Measurements from ENCODE around the gene C3orf20.

C3orf20 gene

GRCh38 chr3:14632442-14632930, 42.5 kb upstream of the C3orf20 start:
- no peak for ATAC-seq
- TF ChIP-seq ZNF565 (CRISPR knock-in tag; conservative IDR thresholded peaks at IDR 0.05; ENCODE audit: low read depth) (no peak), SNAI2 (CRISPR knock-in tag; IDR thresholded peaks at IDR 0.05) (no peak)

DNA sequence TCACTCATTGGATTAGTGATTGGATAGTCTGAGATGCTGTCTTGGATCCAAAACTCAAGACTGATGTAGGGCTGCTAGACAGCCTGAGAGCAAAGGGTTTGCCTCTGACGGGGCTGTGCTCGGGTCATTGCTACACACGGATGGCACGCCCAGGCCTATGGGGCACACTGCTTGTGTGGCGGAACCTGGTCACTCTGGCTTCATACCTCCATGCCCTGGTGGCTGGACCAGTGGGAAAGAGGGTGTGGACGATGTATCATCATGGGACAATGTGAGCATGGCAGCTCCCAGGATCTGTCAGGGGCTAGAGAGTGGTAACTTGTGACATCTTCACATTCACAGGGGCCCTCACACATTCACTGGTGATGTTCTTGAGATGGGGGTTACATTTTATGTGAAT, 41.5 kb upstream of the C3orf20 start:
- ATAC-seq: no peak
- TF ChIP-seq TOX (CRISPR knock-in tag; IDR thresholded peaks at IDR 0.05; ENCODE audit: borderline replicate concordance) (no peak), ZFP30 (CRISPR knock-in tag; IDR thresholded peaks at IDR 0.05) (no peak), PPARA (CRISPR knock-in tag; IDR thresholded peaks at IDR 0.05; ENCODE audit: borderline replicate concordance) (no peak)

GRCh38 chr3:14633819-14634424, 41.0 kb upstream of the C3orf20 start:
- TF ChIP-seq ISL1 (CRISPR knock-in tag; IDR thresholded peaks at IDR 0.05): no peak
- no peak for TF ChIP-seq TSHZ2 (CRISPR knock-in tag; IDR thresholded peaks at IDR 0.05)
- TF ChIP-seq CREB5 (CRISPR knock-in tag; IDR thresholded peaks at IDR 0.05; ENCODE audit: low read depth): no peak
- TF ChIP-seq GLIS3 (CRISPR knock-in tag; IDR thresholded peaks at IDR 0.05): no peak
- no peak for TF ChIP-seq ZNF8 (CRISPR knock-in tag; IDR thresholded peaks at IDR 0.05)
- no peak for TF ChIP-seq ZNF70 (CRISPR knock-in tag; IDR thresholded peaks at IDR 0.05)
- no peak for TF ChIP-seq ARNTL (CRISPR knock-in tag; IDR thresholded peaks at IDR 0.05; ENCODE audit: borderline replicate concordance, low read depth)
- no peak for TF ChIP-seq SNAI2 (CRISPR knock-in tag; IDR thresholded peaks at IDR 0.05)
- TF ChIP-seq RARB (CRISPR knock-in tag; IDR thresholded peaks at IDR 0.05): no peak
- TF ChIP-seq, protein P1, sequence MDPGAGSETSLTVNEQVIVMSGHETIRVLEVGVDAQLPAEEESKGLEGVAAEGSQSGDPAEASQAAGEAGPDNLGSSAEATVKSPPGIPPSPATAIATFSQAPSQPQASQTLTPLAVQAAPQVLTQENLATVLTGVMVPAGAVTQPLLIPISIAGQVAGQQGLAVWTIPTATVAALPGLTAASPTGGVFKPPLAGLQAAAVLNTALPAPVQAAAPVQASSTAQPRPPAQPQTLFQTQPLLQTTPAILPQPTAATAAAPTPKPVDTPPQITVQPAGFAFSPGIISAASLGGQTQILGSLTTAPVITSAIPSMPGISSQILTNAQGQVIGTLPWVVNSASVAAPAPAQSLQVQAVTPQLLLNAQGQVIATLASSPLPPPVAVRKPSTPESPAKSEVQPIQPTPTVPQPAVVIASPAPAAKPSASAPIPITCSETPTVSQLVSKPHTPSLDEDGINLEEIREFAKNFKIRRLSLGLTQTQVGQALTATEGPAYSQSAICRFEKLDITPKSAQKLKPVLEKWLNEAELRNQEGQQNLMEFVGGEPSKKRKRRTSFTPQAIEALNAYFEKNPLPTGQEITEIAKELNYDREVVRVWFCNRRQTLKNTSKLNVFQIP (CRISPR knock-in tag; IDR thresholded peaks at IDR 0.05; ENCODE audit: borderline replicate concordance, low read depth): no peak
- TF ChIP-seq CSDC2 (CRISPR knock-in tag; IDR thresholded peaks at IDR 0.05): no peak
- no peak for TF ChIP-seq BACH2 (CRISPR knock-in tag; IDR thresholded peaks at IDR 0.05; ENCODE audit: borderline replicate concordance)
- ATAC-seq: peak; percentile 93

DNA sequence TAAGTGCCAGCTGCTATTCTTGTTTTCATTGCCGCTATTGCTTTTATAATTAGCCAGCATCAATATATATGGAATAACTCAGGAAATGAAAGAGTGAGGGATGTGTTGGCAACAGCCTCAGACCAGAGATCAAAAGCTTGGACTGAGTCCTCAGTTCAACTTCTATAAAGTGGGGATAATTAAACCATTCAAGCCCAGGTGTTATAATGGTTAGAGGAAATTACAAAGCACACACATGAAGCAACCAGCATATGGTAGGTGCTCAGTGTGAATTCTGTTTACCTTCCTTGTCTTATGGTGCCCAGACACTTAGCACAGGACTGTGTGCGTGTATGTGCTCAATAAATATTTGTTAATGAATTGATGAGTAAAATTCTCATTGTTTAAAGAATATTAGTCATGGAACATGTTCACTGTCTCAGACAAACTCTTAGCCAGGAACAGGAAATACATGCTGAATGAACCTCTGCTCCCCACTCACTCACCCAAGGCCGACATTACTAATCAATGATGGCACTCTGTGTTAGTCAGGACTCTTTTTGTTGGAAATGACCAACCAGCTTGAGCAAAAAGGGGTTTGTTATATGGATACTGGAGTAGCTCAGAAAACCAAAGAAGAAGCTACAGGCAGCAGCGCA, 40.1 kb upstream of the C3orf20 start:
- TF ChIP-seq ESRRG (CRISPR knock-in tag; IDR thresholded peaks at IDR 0.05) (no peak), ZC3H10 (CRISPR knock-in tag; IDR thresholded peaks at IDR 0.05) (no peak), ISL1 (CRISPR knock-in tag; IDR thresholded peaks at IDR 0.05) (no peak), ZFP3 (CRISPR knock-in tag; IDR thresholded peaks at IDR 0.05) (no peak), TOX (CRISPR knock-in tag; IDR thresholded peaks at IDR 0.05; ENCODE audit: borderline replicate concordance) (no peak), RARB (CRISPR knock-in tag; IDR thresholded peaks at IDR 0.05) (no peak)
- TF ChIP-seq, protein P1 (CRISPR knock-in tag; IDR thresholded peaks at IDR 0.05; ENCODE audit: borderline replicate concordance, low read depth): no peak
- ATAC-seq: no peak
